ENCODE measurements around the gene ANKRD1. TPM values are rescaled to one million over a fixed set of nuclear protein-coding genes. Genes with fewer than 3 reads are reported as not detected.

ANKRD1 gene
- total and polyA plus RNA-seq, 2 donors (not counting 1 experiment from before 2014, with no cell fraction given) = under 0.01 to 13.1 TPM

GRCh38 chr10:90960355-90960814 is 39.5 kb upstream of the ANKRD1 start:
- Histone ChIP-seq H3K4me2 (ENCODE audit: extremely low read depth, insufficient read depth, low read length) (no peak overlapping the region), H3K27ac (ENCODE audit: insufficient read depth, low read length) (no peak overlapping the region), H3K9ac (ENCODE audit: insufficient read depth, low read length) (no peak overlapping the region), H3K27me3 (ENCODE audit: control insufficient read depth, insufficient read depth, low read length) (no peaks in the 10 kb centered on the region), H4K20me1 (ENCODE audit: control insufficient read depth, extremely low read depth, insufficient read depth, low read length) (no peaks in the 10 kb centered on the region), H3K4me1 (ENCODE audit: control insufficient read depth, extremely low read depth, insufficient read depth, low read length) (peaks cover 4% of the 10 kb centered on the region), H2AFZ (ENCODE audit: low read length) (no peak overlapping the region), H3K4me3 (replicated peaks in 1 of 4; ENCODE audit: control extremely low read depth in 1 of 4, insufficient read depth in 1 of 4, low read depth in 3 of 4, low read length in 4 of 4) (no peak overlapping the region), H3K79me2 (ENCODE audit: control insufficient read depth, insufficient read depth, low read length) (no peaks in the 10 kb centered on the region), H3K9me3 (ENCODE audit: control insufficient read depth, insufficient read depth, low read depth, low read length) (no peaks in the 10 kb centered on the region), H3K36me3 (ENCODE audit: control insufficient read depth, insufficient read depth, low read length) (no peaks in the 10 kb centered on the region)
- DNase-seq (ENCODE audit: low read depth in 2 of 2) = peak; percentile 89
- TF ChIP-seq EZH2 (IDR thresholded peaks at IDR 0.05; ENCODE audit: low read length, missing control alignments) = no peak
- TF ChIP-seq, protein P1, sequence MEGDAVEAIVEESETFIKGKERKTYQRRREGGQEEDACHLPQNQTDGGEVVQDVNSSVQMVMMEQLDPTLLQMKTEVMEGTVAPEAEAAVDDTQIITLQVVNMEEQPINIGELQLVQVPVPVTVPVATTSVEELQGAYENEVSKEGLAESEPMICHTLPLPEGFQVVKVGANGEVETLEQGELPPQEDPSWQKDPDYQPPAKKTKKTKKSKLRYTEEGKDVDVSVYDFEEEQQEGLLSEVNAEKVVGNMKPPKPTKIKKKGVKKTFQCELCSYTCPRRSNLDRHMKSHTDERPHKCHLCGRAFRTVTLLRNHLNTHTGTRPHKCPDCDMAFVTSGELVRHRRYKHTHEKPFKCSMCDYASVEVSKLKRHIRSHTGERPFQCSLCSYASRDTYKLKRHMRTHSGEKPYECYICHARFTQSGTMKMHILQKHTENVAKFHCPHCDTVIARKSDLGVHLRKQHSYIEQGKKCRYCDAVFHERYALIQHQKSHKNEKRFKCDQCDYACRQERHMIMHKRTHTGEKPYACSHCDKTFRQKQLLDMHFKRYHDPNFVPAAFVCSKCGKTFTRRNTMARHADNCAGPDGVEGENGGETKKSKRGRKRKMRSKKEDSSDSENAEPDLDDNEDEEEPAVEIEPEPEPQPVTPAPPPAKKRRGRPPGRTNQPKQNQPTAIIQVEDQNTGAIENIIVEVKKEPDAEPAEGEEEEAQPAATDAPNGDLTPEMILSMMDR (conservative IDR thresholded peaks at IDR 0.05 in 1 of 2, IDR thresholded peaks at IDR 0.05 in 1 of 2; ENCODE audit: low read depth in 1 of 2, low read length in 2 of 2) = peak in 1 of 2 donors; percentile 10

DNA sequence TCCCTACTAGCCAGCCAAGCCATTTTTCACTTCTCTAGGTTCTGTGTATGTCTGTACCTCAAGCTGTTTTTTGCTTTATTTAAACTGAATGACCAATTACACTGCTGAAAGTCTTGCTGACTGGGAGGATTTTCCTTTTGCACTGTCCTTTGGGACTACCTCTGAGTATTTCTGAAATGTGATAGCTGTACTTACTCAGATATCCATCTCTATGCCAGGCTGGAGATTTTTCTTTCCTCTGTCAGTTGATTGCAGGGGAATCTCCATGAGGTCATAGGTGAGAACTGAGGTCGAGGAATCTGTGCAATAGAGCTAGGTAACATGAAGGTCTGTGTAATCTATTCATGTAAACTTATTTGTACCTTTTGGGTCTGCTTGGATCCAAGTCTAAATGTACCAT is 38.9 kb upstream of the ANKRD1 start:
- Histone ChIP-seq H3K79me2 (ENCODE audit: control insufficient read depth, insufficient read depth, low read length) (no peaks in the 10 kb centered on the region), H3K4me3 (replicated peaks in 1 of 4; ENCODE audit: control extremely low read depth in 1 of 4, insufficient read depth in 1 of 4, low read depth in 3 of 4, low read length in 4 of 4) (no peak overlapping the region), H3K4me1 (ENCODE audit: control insufficient read depth, extremely low read depth, insufficient read depth, low read length) (peaks cover 2% of the 10 kb centered on the region), H3K9ac (ENCODE audit: insufficient read depth, low read length) (no peak overlapping the region), H3K27me3 (ENCODE audit: control insufficient read depth, insufficient read depth, low read length) (no peaks in the 10 kb centered on the region), H3K9me3 (ENCODE audit: control insufficient read depth, insufficient read depth, low read depth, low read length) (no peaks in the 10 kb centered on the region), H3K27ac (ENCODE audit: insufficient read depth, low read length) (no peak overlapping the region), H2AFZ (ENCODE audit: low read length) (no peak overlapping the region), H4K20me1 (ENCODE audit: control insufficient read depth, extremely low read depth, insufficient read depth, low read length) (no peaks in the 10 kb centered on the region), H3K4me2 (ENCODE audit: extremely low read depth, insufficient read depth, low read length) (no peak overlapping the region), H3K36me3 (ENCODE audit: control insufficient read depth, insufficient read depth, low read length) (no peaks in the 10 kb centered on the region)
- TF ChIP-seq, protein P1 (conservative IDR thresholded peaks at IDR 0.05 in 1 of 2, IDR thresholded peaks at IDR 0.05 in 1 of 2; ENCODE audit: low read depth in 1 of 2, low read length in 2 of 2) = no peak
- TF ChIP-seq EZH2 (IDR thresholded peaks at IDR 0.05; ENCODE audit: low read length, missing control alignments) = no peak
- no peak for DNase-seq (ENCODE audit: low read depth in 2 of 2)

- no peak overlapping the region for H3K4me2 ChIP-seq (ENCODE audit: extremely low read depth, insufficient read depth, low read length)
- no peak overlapping the region for H3K27ac ChIP-seq (ENCODE audit: insufficient read depth, low read length)
- no peak overlapping the region for H3K9ac ChIP-seq (ENCODE audit: insufficient read depth, low read length)
- H3K4me1 ChIP-seq (ENCODE audit: control insufficient read depth, extremely low read depth, insufficient read depth, low read length) = peaks cover 2% of the 10 kb centered on the region
- peak in 1 of 2 donors; percentile 31 for DNase-seq (ENCODE audit: low read depth in 2 of 2)
- H3K79me2 ChIP-seq (ENCODE audit: control insufficient read depth, insufficient read depth, low read length) = no peaks in the 10 kb centered on the region
- no peaks in the 10 kb centered on the region for H3K9me3 ChIP-seq (ENCODE audit: control insufficient read depth, insufficient read depth, low read depth, low read length)
- TF ChIP-seq EZH2 (IDR thresholded peaks at IDR 0.05; ENCODE audit: low read length, missing control alignments) = no peak
- TF ChIP-seq, protein P1 (conservative IDR thresholded peaks at IDR 0.05 in 1 of 2, IDR thresholded peaks at IDR 0.05 in 1 of 2; ENCODE audit: low read depth in 1 of 2, low read length in 2 of 2) = no peak
- no peaks in the 10 kb centered on the region for H4K20me1 ChIP-seq (ENCODE audit: control insufficient read depth, extremely low read depth, insufficient read depth, low read length)
- no peaks in the 10 kb centered on the region for H3K36me3 ChIP-seq (ENCODE audit: control insufficient read depth, insufficient read depth, low read length)
- no peak overlapping the region for H3K4me3 ChIP-seq (replicated peaks in 1 of 4; ENCODE audit: control extremely low read depth in 1 of 4, insufficient read depth in 1 of 4, low read depth in 3 of 4, low read length in 4 of 4)
- no peak overlapping the region for H2AFZ ChIP-seq (ENCODE audit: low read length)
- H3K27me3 ChIP-seq (ENCODE audit: control insufficient read depth, insufficient read depth, low read length) = no peaks in the 10 kb centered on the region
Observed at GRCh38 chr10:90958781-90959180, 37.9 kb upstream of the ANKRD1 start.

All from fibroblast of lung (primary cell).